Epithelial cell of proximal tubule (primary cell): ENCODE measurements around the gene NGFR. TPM values are rescaled to one million over a fixed set of nuclear protein-coding genes. Genes with fewer than 3 reads are reported as not detected.

ENCODE experiments used
- DNase-seq: peaks from one replicate; pipeline ENCODE4 v3.0.0-alpha.2; 2011; ENCODE audit warnings: low read depth
- H3K4me3 ChIP-seq: 2 replicates; pipeline ENCODE4 v1.5.1; 2011; ENCODE audit warnings: low read depth, mild to moderate bottlenecking, low read length
- total RNA-seq: library from RNA; depleted of rRNA; stranded (reverse); fragments of >200 nt; gene quantifications from 2 replicates; pipeline ENCODE4 v1.2.3, GENCODE V29; 2015
- TF ChIP-seq, protein P1 (sequence below): conservative IDR thresholded peaks from 2 replicates; pipeline ENCODE4 v1.5.1; 2012; ENCODE audit warnings: low read depth, mild to moderate bottlenecking, low read length

Gene NGFR
- total RNA-seq, 1 donor from 2014 or later = not detected

DNA sequence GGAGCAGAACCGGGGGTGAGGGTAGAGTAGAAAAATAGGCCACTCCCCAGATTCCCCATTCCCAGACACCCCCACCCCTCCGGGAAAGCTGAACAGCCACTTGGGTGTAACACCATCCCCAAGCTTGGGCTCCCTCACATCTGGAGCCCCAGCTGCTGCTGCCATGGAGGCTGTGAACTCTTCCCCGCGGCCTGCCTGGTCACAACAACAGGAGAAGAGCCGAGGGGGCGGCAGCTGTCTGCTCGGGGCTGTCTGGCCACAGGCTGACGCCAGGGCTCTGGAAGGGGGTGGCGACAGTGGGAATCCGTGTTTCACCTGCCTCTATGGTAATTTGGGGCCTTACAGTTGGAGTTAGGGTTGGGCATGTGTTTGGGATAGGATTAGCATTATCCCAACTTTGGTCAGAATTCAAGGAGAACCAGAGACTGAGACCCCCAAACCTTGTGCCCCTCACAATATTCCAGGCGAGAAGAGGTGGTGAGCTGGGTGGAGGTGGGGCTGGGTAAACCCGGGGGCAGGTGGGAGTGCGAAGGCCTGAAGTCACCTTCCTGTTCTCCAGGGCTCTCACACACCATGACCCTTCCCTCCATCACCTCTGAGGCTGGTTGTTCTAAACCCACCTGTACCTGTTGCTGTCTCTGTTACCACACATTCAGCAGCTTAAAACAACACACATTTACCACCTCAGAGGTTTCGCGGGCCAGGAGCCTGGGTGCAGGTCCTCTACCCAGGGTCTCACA is 50.9 kb downstream of the NGFR start:
- TF ChIP-seq, protein P1, sequence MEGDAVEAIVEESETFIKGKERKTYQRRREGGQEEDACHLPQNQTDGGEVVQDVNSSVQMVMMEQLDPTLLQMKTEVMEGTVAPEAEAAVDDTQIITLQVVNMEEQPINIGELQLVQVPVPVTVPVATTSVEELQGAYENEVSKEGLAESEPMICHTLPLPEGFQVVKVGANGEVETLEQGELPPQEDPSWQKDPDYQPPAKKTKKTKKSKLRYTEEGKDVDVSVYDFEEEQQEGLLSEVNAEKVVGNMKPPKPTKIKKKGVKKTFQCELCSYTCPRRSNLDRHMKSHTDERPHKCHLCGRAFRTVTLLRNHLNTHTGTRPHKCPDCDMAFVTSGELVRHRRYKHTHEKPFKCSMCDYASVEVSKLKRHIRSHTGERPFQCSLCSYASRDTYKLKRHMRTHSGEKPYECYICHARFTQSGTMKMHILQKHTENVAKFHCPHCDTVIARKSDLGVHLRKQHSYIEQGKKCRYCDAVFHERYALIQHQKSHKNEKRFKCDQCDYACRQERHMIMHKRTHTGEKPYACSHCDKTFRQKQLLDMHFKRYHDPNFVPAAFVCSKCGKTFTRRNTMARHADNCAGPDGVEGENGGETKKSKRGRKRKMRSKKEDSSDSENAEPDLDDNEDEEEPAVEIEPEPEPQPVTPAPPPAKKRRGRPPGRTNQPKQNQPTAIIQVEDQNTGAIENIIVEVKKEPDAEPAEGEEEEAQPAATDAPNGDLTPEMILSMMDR = no peak
- no peak overlapping the region for H3K4me3 ChIP-seq

DNA sequence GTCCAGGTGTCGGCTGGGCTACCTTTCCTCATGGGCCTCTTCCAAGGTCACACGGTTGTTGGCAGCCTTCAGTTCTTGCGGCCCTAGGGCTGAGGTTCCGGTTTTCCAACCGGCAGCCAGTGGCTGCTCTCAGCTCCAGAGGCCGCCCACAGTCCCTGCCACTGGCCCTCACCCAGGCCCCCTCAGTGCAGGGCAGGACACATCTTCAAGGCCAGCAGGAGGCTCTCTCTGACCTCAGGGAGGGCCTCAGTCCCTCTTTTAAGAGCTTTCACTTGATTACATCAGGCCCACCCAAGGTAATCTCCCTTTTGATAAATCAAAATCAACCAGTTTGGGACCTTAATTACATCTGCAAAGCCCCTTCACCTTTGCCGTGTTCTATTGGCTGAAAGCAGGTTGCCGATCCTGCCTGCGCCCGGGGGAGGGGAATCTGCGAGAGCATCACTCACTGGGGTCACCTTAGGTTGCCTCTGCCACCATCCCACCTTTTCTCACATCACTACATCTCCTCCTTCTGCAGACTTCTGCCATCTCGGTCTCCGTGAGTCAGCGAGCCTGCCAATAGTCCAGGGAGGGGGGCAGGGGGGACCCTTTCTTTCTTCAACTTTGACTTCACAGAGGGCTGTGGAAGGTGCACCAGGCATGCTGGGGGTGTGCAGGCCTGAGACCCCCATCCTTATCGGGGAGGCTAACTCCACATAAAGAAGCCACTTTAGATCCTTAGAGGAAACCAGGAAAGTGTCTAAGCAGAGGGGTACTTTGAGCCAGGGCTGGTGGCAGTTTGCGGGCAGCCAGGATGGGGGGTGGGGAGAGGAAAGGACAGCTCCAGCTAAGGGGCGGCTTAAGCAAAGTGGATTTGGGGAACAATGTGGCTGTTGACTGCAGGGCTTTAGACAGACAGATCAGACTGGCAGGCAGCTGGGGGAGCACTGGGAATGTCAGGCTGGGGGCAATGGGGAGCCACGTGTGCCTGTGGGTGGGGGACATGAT is 51.7 kb downstream of the NGFR start:
- no peak overlapping the region for H3K4me3 ChIP-seq
- DNase-seq = no peak
- TF ChIP-seq, protein P1 = no peak

More for the DNA sequence above, 50.9 kb downstream of the NGFR start:
- DNase-seq = no peak

DNA sequence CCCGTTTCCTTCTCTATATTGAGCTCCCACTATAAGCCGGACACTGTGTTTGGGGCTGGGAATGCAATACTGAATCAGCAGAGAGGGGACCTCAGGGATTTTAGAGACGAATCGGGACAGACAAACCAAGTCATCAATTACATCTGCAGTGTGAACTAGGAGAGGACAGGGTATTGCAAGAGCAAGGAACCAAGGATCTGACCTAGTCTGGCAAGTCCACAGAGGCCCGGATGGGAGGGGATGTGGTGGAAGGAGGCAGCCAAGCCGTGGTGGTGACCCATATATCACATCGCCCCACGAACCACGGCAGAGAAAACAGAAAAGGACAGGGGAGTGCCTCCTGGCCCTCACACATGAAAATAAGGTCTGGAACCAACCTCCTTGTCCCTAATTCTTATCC is 52.5 kb downstream of the NGFR start:
- no peak overlapping the region for H3K4me3 ChIP-seq
- TF ChIP-seq, protein P1 = no peak
- no peak for DNase-seq

DNA sequence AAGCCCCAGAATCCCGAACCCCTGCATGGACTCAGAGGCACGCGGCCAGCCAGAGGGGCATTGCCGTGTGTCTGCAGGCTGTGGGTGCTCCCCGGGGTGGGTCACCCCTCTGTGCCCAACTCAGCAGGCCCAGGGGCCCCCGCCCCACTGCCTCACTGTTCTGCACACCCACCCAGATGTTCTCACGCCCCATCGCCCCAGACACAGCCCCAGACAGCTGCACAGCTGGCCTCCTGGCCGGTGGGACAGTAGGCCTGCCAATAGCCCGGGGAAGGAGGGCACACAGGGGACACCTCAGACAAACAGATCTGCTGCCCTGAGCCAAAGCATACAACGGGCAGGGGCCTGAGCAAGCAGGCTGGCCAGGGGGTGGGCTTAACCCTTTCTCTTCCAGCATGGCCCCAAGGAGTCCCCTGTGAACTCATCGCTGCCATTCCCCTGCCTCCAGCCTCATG is 53.0 kb downstream of the NGFR start:
- TF ChIP-seq, protein P1 = no peak
- DNase-seq = no peak
- H3K4me3 ChIP-seq = no peak overlapping the region

DNA sequence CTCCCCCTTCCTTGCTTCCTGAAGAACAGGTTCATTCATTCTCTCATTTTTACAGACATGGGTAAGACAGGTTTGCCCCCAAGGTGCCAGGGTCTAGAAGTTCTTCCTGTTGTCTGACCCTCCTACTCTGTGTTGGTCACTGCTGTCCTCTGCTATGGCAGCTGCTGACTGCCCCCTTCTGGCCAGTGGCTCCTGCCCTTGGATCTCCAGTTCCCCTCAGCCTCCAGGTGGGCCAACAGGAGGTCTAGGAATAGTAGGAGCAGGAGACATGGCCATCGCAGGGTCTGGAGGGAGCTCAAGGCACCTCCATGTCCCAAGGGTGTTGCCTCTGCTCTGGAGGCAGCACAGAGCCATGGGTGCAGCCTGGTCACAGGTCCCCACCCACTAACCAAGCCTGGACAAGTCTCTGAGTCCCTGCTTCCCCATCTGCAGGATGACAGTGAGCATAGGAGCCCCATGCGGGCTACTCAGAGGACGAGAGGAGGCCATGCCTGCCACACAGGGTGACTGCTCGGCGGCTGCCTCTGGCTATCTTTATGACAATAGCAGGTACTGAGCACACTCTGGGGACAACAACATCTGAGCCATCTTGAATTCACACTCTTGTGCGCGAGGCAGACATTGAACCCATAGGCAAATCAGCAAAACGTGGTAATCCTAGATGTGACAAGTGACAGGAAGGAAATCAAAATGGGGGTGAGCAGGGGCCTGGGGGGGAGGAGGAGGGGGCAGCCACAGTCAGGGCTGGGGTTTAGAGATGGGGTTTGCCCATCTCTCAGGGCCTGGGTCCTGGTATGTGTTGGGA is 53.6 kb downstream of the NGFR start:
- DNase-seq = no peak
- no peak overlapping the region for H3K4me3 ChIP-seq
- TF ChIP-seq, protein P1 = peak; percentile 87

DNA sequence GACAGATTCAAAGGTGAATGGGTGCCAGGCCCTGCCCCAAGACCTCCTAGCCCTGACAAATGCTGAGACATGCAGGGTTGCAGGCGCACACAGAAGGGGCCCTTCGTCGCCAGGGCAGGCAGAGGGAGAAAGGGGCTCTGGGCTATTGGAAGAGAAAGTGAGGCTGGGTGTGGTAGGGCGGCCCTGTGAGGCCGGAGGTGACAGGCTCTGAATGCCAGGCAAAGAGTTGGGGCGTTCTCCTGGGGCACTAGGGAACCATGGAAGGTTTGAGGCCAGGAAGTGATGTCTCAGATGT is 54.2 kb downstream of the NGFR start:
- TF ChIP-seq, protein P1 = no peak
- no peak overlapping the region for H3K4me3 ChIP-seq
- DNase-seq = no peak
